Mucosa of stomach (tissue), 1 donor: ENCODE measurements around the gene C9orf50.

ENCODE experiments used
- H3K27me3 ChIP-seq: one replicate; pipeline ENCODE4 v1.7.0; 2013; ENCODE audit warnings: mild to moderate bottlenecking, low read length; ENCODE audit not compliant: control insufficient read depth, insufficient read depth
- H3K36me3 ChIP-seq: one replicate; pipeline ENCODE4 v1.7.0; 2013; ENCODE audit warnings: low read length; ENCODE audit not compliant: control insufficient read depth, insufficient read depth
- H3K4me1 ChIP-seq: one replicate; pipeline ENCODE4 v1.7.0; 2013; ENCODE audit warnings: mild to moderate bottlenecking, low read length; ENCODE audit not compliant: control insufficient read depth, insufficient read depth
- H3K4me3 ChIP-seq: one replicate; pipeline ENCODE4 v1.7.0; 2013; ENCODE audit warnings: low read length
- H3K9ac ChIP-seq: one replicate; pipeline ENCODE4 v1.7.0; 2013; ENCODE audit warnings: mild to moderate bottlenecking, low read length, moderate library complexity
- H3K9me3 ChIP-seq: one replicate; pipeline ENCODE4 v1.7.0; 2013; ENCODE audit warnings: mild to moderate bottlenecking, low read length, moderate library complexity; ENCODE audit not compliant: control insufficient read depth
- donor health status: Pancreatic carcinoma.

Gene C9orf50

DNA sequence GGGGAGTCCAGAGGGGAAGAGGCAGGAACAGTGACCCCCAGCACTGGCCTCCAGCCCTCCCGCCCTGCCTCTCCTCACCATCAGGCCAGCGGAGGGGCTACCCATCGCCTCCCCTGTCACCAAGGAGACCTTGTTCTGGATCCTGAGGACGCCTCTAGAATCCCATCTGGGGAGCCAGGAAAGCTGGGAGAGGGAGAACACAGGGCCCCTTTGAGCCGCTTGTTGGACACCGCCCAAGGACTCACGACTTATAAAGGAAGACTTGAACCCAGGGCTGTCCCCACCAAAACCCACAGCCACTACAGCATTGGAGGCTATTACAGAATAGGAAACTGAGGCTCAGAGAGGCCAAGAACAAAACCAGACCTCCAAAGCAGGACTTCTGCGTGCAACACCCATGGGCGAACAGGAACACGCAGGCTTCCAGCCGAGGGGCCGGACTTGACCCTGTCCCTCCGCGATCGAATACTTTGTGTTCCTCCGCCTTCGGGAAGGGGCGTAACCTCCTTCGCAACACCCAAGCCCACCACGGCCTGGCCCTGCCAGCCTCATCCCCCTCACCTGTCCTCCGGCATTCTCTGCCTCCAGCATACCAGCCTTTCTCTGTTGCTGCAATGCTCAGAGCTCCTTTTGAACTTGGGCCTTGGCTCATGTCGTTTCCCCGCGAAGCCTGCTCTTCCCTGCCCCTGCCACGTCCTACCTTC is 54.2 kb downstream of the C9orf50 start:
- no peak overlapping the region for H3K4me3 ChIP-seq
- no peak overlapping the region for H3K9ac ChIP-seq
- no peaks in the 10 kb centered on the region for H3K9me3 ChIP-seq
- no peaks in the 10 kb centered on the region for H3K36me3 ChIP-seq
- no peaks in the 10 kb centered on the region for H3K27me3 ChIP-seq
- H3K4me1 ChIP-seq: peaks cover 29% of the 10 kb centered on the region

- Histone ChIP-seq H3K36me3 (no peaks in the 10 kb centered on the region), H3K9me3 (no peaks in the 10 kb centered on the region), H3K27me3 (no peaks in the 10 kb centered on the region), H3K4me1 (peaks cover 12% of the 10 kb centered on the region), H3K4me3 (no peak overlapping the region), H3K9ac (no peak overlapping the region)
Measured at GRCh38 chr9:129562917-129563316, 58.0 kb downstream of the C9orf50 start.

GRCh38 chr9:129562514-129562913 is 58.4 kb downstream of the C9orf50 start:
- Histone ChIP-seq H3K9me3 (no peaks in the 10 kb centered on the region), H3K27me3 (no peaks in the 10 kb centered on the region), H3K4me1 (peaks cover 15% of the 10 kb centered on the region), H3K36me3 (no peaks in the 10 kb centered on the region), H3K4me3 (no peak overlapping the region), H3K9ac (no peak overlapping the region)
